ENCODE measurements around the gene RPL39. TPM values are rescaled to one million over a fixed set of nuclear protein-coding genes. Genes with fewer than 3 reads are reported as not detected.
"Not testable (repeated sequence)": the region's sequence is repeated elsewhere in the genome, so short reads cannot be mapped to it uniquely, and the experiment has no call there.

Gene RPL39
- total RNA-seq, 2 donors from 2014 or later = 497 to 592 TPM

DNA sequence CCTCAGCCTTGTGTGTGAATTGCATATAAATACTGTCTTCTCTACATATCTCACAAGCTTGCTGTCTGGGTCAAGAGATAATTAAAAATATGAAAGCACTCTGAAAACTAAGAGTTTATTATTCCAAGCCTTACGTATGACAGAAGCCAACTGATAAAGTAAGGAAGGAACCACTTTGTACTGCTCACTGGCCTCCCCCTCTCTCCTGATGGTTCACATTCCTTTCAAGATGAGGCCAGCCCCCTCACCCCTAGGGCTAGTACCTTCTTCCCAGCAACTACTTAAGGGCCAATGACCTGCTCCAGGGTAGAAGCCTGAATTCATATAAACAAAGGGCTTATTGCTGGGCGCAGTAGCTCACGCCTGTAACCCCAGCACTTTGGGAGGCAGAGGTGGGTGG, 38.4 kb downstream of the RPL39 start:
- H3K9me3 ChIP-seq = no peaks in the 10 kb centered on the region
- no peaks in the 10 kb centered on the region for H3K27me3 ChIP-seq
- peaks cover 15% of the 10 kb centered on the region for H3K4me1 ChIP-seq
- no peak overlapping the region for H3K4me3 ChIP-seq
- DNase-seq = no peak
- no peak for ATAC-seq
- no peak for TF ChIP-seq POLR2A (IDR thresholded peaks at IDR 0.05)
- TF ChIP-seq, protein P1, sequence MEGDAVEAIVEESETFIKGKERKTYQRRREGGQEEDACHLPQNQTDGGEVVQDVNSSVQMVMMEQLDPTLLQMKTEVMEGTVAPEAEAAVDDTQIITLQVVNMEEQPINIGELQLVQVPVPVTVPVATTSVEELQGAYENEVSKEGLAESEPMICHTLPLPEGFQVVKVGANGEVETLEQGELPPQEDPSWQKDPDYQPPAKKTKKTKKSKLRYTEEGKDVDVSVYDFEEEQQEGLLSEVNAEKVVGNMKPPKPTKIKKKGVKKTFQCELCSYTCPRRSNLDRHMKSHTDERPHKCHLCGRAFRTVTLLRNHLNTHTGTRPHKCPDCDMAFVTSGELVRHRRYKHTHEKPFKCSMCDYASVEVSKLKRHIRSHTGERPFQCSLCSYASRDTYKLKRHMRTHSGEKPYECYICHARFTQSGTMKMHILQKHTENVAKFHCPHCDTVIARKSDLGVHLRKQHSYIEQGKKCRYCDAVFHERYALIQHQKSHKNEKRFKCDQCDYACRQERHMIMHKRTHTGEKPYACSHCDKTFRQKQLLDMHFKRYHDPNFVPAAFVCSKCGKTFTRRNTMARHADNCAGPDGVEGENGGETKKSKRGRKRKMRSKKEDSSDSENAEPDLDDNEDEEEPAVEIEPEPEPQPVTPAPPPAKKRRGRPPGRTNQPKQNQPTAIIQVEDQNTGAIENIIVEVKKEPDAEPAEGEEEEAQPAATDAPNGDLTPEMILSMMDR (IDR thresholded peaks at IDR 0.05) = no peak
- WGBS, 2 donors = 80 to 87% methylated on average over 1 to 3 of the region's 3 CpGs
- H3K36me3 ChIP-seq (replicated peaks in 1 of 2; ENCODE audit: insufficient read depth in 1 of 2, low read depth in 2 of 2) = no peaks in the 10 kb centered on the region
- intact Hi-C loops (cut with DNase I) = no loop called here
- H3K27ac ChIP-seq = no peak overlapping the region

DNA sequence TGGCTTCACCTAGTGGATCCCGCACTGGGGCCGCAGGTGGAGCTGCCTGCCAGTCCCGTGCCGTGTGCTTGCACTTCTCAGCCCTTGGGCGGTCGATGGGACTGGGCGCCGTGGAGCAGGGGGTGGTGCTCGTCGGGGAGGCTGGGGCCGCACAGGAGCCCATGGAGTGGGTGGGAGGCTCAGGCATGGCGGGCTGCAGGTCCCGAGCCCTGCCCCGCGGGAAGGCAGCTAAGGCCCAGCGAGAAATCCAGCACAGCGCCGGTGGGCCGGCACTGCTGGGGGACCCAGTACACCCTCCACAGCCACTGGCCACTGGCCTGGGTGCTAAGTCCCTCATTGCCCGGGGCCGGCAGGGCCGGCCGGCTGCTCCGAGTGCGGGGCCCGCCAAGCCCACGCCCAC, 40.7 kb downstream of the RPL39 start:
- H3K36me3 ChIP-seq (replicated peaks in 1 of 2; ENCODE audit: insufficient read depth in 1 of 2, low read depth in 2 of 2); H3K9me3 ChIP-seq; DNase-seq; H3K27ac ChIP-seq; H3K27me3 ChIP-seq; ATAC-seq; intact Hi-C loops (cut with DNase I); H3K4me1 ChIP-seq; H3K4me3 ChIP-seq: not testable (repeated sequence)
- 78% methylated on average over 4 of the region's 27 CpGs; no CpG with 5 or more reads in 1 of the 2 donors for WGBS, 2 donors

DNA sequence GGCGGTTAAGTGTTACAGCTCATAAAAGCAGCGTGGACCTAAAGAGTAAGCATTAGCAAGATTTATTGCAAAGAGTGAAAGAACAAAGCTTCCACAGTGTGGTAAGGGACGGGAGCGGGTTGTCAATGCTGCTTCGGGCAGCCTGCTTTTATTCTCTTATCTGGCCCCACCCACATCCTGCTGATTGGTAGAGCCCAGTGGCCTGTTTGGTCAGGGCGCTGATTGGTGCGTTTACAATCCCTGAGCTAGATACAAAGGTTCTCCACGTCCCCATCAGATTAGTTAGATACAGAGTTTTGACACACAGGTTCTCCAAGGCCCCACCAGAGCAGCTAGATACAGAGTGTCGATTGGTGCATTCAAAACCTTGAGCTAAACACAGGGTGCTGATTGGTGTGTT, 41.3 kb downstream of the RPL39 start:
- H3K4me3 ChIP-seq; H3K4me1 ChIP-seq; H3K9me3 ChIP-seq; H3K27ac ChIP-seq; ATAC-seq; intact Hi-C loops (cut with DNase I); H3K27me3 ChIP-seq; H3K36me3 ChIP-seq (replicated peaks in 1 of 2; ENCODE audit: insufficient read depth in 1 of 2, low read depth in 2 of 2); DNase-seq: not testable (repeated sequence)
- 67 to 79% methylated on average over 5 to 8 of the region's 9 CpGs for WGBS, 2 donors

DNA sequence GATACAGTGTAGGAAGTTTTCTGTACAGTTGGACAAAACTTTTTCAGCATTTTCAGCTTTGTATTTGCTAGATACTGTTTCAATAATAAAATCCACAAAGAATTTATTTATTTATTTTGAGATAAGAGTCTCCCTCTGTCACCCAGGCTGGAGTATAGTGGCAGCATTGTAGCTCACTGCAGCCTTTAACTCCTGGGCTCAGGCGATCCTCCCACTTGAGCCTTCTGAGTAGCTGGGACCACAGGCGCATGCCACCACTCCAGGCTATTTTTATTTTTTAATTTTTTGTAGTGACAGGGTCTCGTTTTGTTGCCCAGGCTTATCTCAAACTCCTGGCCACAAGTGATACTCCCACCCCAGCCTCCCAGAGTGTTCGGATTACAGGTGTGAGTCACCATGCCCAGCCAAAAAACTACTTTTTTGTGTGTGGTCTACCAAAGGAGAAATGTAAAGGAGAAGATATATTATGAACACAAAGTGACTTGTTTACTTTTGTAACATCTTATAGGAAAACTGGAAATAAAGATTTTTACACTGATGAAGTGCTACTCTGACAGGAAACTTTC, 46.1 kb downstream of the RPL39 start:
- Histone ChIP-seq H3K4me3 (no peak overlapping the region), H3K4me1 (no peaks in the 10 kb centered on the region), H3K9me3 (no peaks in the 10 kb centered on the region), H3K27me3 (no peaks in the 10 kb centered on the region), H3K36me3 (replicated peaks in 1 of 2; ENCODE audit: insufficient read depth in 1 of 2, low read depth in 2 of 2) (no peaks in the 10 kb centered on the region), H3K27ac (no peak overlapping the region)
- 66 to 70% methylated on average over 4 of the region's 4 CpGs for WGBS, 2 donors
- no peak for DNase-seq
- TF ChIP-seq, protein P1 (IDR thresholded peaks at IDR 0.05) = no peak
- no peak for TF ChIP-seq POLR2A (IDR thresholded peaks at IDR 0.05)
- intact Hi-C loops (cut with DNase I) = no loop called here
- ATAC-seq = no peak

DNA sequence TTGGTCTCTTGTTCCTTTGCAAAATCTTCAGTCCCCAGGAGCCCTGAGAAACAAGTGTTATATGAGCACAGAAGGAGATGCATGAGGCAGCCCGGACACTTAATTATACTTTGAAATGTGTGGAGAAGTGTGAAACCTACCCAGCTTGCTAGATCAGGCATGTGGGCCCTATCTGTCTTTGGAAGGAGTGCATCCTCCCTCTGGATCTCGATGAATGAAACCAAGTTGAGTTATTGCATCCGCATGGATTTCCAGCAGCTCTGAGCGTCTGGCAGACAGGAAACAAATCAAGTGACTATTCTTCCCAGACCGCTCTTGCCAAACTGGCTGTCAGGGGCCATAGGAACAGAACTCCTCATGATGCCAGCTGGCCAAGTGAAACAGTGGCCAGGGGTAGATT, 52.7 kb downstream of the RPL39 start:
- no peaks in the 10 kb centered on the region for H3K27me3 ChIP-seq
- no peak for TF ChIP-seq POLR2A (IDR thresholded peaks at IDR 0.05)
- TF ChIP-seq, protein P1 (IDR thresholded peaks at IDR 0.05) = no peak
- H3K27ac ChIP-seq = no peak overlapping the region
- no peak overlapping the region for H3K4me3 ChIP-seq
- WGBS, 2 donors = 64% methylated on average over 5 of the region's 5 CpGs; no CpG with 5 or more reads in 1 of the 2 donors
- intact Hi-C loops (cut with DNase I) = loop anchor here (10.0 kb wide), 1 partner anchor 124 kb away; no protein-coding TSS in a partner anchor
- no peaks in the 10 kb centered on the region for H3K9me3 ChIP-seq
- ATAC-seq (no peak), DNase-seq (no peak)
- no peaks in the 10 kb centered on the region for H3K36me3 ChIP-seq (replicated peaks in 1 of 2; ENCODE audit: insufficient read depth in 1 of 2, low read depth in 2 of 2)
- no peaks in the 10 kb centered on the region for H3K4me1 ChIP-seq

Small RNAs within 50 kb of the gene (small RNA-seq; reads per million reads assigned to genes)
- gene SNORA69 = not detected

Other genes with a start within 250 kb of the RPL39 start
- gene STEEP1, start 226.2 kb downstream of the RPL39 start, total RNA-seq = 10 to 100 TPM in 1 of 2 donors, 1 to 10 TPM in 1; 8.2 to 17.4 TPM
- gene UBE2A, start 217.1 kb downstream of the RPL39 start, total RNA-seq = 10 to 100 TPM; 23.1 to 35.9 TPM
- gene NKRF, start 185.2 kb downstream of the RPL39 start, total RNA-seq = 1 to 10 TPM; 3.9 to 4.0 TPM
- 1 to 10 TPM; 4.9 to 6.7 TPM for gene SEPTIN6, start 98.5 kb downstream of the RPL39 start, total RNA-seq
- 1 to 10 TPM in 1 of 2 donors, not detected in 1; 2.6 TPM for gene SOWAHD, start 33.0 kb downstream of the RPL39 start, total RNA-seq
- gene UPF3B, start 61.3 kb upstream of the RPL39 start, total RNA-seq = 1 to 10 TPM; 2.6 to 4.2 TPM
- 10 to 100 TPM in 1 of 2 donors, 1 to 10 TPM in 1; 9.1 to 10.5 TPM for gene RNF113A, start 80.1 kb upstream of the RPL39 start, total RNA-seq
- gene NDUFA1, start 80.2 kb upstream of the RPL39 start, total RNA-seq = 10 to 100 TPM; 13.5 to 15.6 TPM
- not detected for gene AKAP14, start 104.3 kb upstream of the RPL39 start, total RNA-seq
- 1 to 10 TPM; 3.6 to 5.3 TPM for gene NKAP, start 152.1 kb upstream of the RPL39 start, total RNA-seq

Measured in body of pancreas (tissue), 4 donors.